Measurements from ENCODE around the gene ZNF396.

The ZNF396 gene

DNA sequence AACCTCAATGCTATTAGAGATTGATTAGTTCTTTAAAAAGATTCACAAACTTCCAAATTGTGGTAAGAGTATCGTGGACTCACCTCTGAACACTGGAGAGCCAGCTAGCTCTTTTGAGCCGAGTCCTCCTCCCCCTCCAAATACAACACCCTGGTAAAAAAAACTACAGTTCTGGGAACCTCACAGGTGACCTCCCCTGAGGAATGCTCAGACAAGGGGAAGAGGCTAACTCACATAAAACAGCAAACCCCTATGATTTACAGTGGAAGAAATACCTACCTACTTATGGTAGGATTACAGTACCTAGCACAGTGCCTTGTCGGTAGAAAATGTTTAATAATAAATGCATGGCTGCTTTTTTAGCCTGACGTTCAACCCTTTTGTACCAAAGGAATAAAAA, 41.3 kb downstream of the ZNF396 start:
- no peak for ATAC-seq

DNA sequence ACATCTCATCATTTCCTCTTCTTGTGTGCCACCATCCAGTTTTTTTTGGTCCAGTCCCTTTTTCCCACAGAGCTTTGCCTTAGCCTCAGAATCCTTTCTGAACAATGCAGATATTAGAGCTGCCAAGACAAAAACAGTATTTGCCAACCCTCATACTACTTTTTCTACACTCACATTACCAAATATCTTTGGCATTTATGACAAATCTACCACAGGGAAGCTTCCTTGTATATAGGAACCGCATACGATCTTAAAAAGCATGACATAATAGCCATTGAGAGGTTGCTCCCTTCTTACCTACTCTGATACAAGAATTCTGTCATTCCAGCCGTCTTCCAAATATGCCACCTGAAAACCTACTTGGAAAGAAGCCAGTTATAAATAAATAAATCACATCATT, 42.3 kb downstream of the ZNF396 start:
- no peak for ATAC-seq
- TF ChIP-seq, protein P1, sequence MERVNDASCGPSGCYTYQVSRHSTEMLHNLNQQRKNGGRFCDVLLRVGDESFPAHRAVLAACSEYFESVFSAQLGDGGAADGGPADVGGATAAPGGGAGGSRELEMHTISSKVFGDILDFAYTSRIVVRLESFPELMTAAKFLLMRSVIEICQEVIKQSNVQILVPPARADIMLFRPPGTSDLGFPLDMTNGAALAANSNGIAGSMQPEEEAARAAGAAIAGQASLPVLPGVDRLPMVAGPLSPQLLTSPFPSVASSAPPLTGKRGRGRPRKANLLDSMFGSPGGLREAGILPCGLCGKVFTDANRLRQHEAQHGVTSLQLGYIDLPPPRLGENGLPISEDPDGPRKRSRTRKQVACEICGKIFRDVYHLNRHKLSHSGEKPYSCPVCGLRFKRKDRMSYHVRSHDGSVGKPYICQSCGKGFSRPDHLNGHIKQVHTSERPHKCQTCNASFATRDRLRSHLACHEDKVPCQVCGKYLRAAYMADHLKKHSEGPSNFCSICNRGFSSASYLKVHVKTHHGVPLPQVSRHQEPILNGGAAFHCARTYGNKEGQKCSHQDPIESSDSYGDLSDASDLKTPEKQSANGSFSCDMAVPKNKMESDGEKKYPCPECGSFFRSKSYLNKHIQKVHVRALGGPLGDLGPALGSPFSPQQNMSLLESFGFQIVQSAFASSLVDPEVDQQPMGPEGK (CRISPR knock-in tag; IDR thresholded peaks at IDR 0.05; ENCODE audit: borderline replicate concordance): no peak
- TF ChIP-seq ESRRG (CRISPR knock-in tag; IDR thresholded peaks at IDR 0.05) (no peak), ZFP30 (CRISPR knock-in tag; IDR thresholded peaks at IDR 0.05) (no peak), ISL1 (CRISPR knock-in tag; IDR thresholded peaks at IDR 0.05) (no peak), TCF4 (CRISPR knock-in tag; IDR thresholded peaks at IDR 0.05; ENCODE audit: borderline replicate concordance) (no peak), SNAI2 (CRISPR knock-in tag; IDR thresholded peaks at IDR 0.05) (no peak), GLIS3 (CRISPR knock-in tag; IDR thresholded peaks at IDR 0.05) (no peak), CREB5 (CRISPR knock-in tag; IDR thresholded peaks at IDR 0.05; ENCODE audit: low read depth) (no peak), ZNF70 (CRISPR knock-in tag; IDR thresholded peaks at IDR 0.05) (no peak), ZNF565 (CRISPR knock-in tag; conservative IDR thresholded peaks at IDR 0.05; ENCODE audit: low read depth) (no peak), TOX (CRISPR knock-in tag; IDR thresholded peaks at IDR 0.05; ENCODE audit: borderline replicate concordance) (no peak), CSRNP3 (CRISPR knock-in tag; IDR thresholded peaks at IDR 0.05) (no peak), PPARA (CRISPR knock-in tag; IDR thresholded peaks at IDR 0.05; ENCODE audit: borderline replicate concordance) (no peak), OSR1 (CRISPR knock-in tag; IDR thresholded peaks at IDR 0.05) (no peak), ZC3H10 (CRISPR knock-in tag; IDR thresholded peaks at IDR 0.05) (no peak), RARB (CRISPR knock-in tag; IDR thresholded peaks at IDR 0.05) (no peak), CSDC2 (CRISPR knock-in tag; IDR thresholded peaks at IDR 0.05) (no peak), BACH2 (CRISPR knock-in tag; IDR thresholded peaks at IDR 0.05; ENCODE audit: borderline replicate concordance) (no peak)
- TF ChIP-seq, protein P2, sequence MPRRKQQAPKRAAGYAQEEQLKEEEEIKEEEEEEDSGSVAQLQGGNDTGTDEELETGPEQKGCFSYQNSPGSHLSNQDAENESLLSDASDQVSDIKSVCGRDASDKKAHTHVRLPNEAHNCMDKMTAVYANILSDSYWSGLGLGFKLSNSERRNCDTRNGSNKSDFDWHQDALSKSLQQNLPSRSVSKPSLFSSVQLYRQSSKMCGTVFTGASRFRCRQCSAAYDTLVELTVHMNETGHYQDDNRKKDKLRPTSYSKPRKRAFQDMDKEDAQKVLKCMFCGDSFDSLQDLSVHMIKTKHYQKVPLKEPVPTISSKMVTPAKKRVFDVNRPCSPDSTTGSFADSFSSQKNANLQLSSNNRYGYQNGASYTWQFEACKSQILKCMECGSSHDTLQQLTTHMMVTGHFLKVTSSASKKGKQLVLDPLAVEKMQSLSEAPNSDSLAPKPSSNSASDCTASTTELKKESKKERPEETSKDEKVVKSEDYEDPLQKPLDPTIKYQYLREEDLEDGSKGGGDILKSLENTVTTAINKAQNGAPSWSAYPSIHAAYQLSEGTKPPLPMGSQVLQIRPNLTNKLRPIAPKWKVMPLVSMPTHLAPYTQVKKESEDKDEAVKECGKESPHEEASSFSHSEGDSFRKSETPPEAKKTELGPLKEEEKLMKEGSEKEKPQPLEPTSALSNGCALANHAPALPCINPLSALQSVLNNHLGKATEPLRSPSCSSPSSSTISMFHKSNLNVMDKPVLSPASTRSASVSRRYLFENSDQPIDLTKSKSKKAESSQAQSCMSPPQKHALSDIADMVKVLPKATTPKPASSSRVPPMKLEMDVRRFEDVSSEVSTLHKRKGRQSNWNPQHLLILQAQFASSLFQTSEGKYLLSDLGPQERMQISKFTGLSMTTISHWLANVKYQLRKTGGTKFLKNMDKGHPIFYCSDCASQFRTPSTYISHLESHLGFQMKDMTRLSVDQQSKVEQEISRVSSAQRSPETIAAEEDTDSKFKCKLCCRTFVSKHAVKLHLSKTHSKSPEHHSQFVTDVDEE (CRISPR knock-in tag; IDR thresholded peaks at IDR 0.05): no peak

More for the DNA sequence above, 41.3 kb downstream of the ZNF396 start:
- TF ChIP-seq RARB (CRISPR knock-in tag; IDR thresholded peaks at IDR 0.05) (no peak), ZNF8 (CRISPR knock-in tag; IDR thresholded peaks at IDR 0.05) (no peak), ZNF565 (CRISPR knock-in tag; conservative IDR thresholded peaks at IDR 0.05; ENCODE audit: low read depth) (no peak), PPARA (CRISPR knock-in tag; IDR thresholded peaks at IDR 0.05; ENCODE audit: borderline replicate concordance) (no peak), OSR1 (CRISPR knock-in tag; IDR thresholded peaks at IDR 0.05) (no peak)
- TF ChIP-seq, protein P2 (CRISPR knock-in tag; IDR thresholded peaks at IDR 0.05): no peak

DNA sequence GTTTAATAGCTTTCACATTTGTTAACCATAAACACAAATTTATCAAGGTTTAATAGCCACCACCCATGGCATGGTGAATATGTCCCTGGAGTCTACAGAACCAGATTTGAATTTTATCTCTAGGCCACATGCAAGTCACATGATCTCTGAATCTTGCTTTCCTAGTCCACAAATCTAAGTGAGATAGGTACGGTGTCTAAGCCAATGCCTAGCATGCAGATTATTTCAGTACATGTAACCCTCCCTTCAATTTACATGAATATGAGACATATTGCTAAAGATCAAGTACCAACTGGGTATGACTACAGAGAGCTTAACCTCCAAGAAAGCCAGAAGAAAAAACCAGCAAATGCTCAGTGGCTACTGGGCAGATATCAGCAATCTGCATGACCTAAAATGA, 42.9 kb downstream of the ZNF396 start:
- ATAC-seq: no peak
- no peak for TF ChIP-seq CSRNP3 (CRISPR knock-in tag; IDR thresholded peaks at IDR 0.05)
- TF ChIP-seq ISL1 (CRISPR knock-in tag; IDR thresholded peaks at IDR 0.05): no peak
- TF ChIP-seq ZNF565 (CRISPR knock-in tag; conservative IDR thresholded peaks at IDR 0.05; ENCODE audit: low read depth): no peak
- TF ChIP-seq, protein P1 (CRISPR knock-in tag; IDR thresholded peaks at IDR 0.05; ENCODE audit: borderline replicate concordance): no peak
- TF ChIP-seq CREB5 (CRISPR knock-in tag; IDR thresholded peaks at IDR 0.05; ENCODE audit: low read depth): no peak
- no peak for TF ChIP-seq ZFP3 (CRISPR knock-in tag; IDR thresholded peaks at IDR 0.05)

Data from SK-N-SH treated with all-trans-retinoic acid at 6 μM for 48 hours (cell line).